HG03342 (cell line): ENCODE results near the gene NPEPPS.

ENCODE experiments used
- ATAC-seq: cut with Tn5 transposase; IDR thresholded peaks from one replicate; pipeline ENCODE4 v1.9.1; 2021; ENCODE audit warnings: mild to moderate bottlenecking, moderate library complexity; ENCODE audit not compliant: unreplicated experiment

Gene NPEPPS

DNA sequence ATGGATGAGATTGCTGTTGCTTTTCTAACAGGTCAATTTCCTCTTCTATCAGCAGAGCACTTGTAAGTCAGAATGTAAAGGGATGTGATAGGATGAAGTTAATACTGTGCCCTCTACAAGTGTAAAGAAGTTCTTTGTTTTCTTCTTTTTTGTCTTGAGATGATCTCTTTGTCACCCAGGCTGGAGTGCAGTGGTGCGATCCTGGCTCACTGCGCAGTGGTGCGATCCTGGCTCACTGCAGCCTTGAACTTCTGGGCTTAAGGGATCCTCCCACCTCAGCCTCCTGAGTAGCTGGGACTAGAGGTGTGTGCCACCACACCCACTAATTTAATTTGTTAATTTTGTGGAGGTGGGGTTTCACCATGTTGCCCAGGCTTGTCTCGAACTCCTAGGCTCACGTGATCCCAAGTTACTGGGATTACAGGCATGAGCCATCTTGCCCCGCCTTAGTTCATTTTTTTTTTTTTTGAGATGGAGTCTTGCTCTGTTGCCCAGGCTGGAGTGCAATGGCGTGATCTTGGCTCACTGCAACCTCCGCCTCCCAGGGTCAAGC lies 97.2 kb downstream of the NPEPPS start:
- ATAC-seq: no peak

DNA sequence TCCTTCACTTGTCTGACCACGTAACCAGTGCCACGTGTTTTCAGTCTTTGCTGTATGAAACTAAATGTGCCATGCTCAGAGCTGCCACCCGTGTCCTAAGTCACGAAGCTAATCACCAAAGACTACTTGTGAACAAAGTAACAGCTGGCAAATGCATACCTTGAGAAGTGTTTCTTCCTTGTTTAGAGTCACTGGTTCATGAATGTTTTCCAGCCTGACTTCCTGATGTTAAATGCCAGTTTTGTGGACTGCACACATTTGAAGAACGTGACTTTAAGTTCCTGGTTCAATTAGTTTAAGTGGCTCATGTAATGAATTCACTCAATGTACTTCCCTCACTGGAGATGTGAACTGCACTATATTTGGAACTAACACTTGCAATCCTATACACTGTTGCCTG lies 98.9 kb downstream of the NPEPPS start:
- ATAC-seq: no peak

DNA sequence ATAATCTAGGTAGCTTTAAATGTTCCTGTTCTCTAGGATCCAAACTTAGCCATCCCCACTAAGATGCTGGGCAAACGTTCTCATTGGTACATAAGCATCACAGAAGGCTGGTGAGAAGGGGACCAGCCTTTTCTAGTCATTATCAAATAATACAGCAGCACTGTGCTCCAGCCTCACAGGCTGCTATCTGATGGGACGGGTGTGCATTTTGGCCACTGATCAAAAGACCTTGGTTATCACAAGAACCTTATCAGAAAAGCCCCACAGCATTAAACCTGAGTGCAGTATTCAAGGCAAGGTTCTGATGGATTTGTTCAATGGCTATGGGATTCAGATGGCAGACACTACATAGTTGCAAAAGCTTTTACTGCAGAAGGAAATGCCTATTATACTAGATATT lies 99.7 kb downstream of the NPEPPS start:
- ATAC-seq: no peak

DNA sequence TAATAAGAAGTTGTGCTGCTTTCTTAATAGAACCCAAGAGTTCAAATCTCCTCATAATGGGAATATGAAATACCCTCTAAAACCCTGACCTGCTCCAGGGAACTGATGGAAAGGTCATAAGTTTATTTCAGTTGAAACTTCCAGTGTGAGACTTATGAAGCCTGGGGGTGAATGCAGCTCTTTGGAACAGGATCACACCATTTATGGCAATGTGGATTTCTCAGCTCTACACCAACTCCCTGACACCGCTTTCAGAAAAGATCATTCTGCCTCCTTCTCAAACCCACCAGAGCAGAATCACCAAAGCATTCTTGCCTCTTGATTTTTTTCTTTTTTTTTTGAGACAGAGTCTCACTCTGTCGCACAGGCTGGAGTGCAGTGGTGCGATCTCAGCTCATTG lies 102.1 kb downstream of the NPEPPS start:
- ATAC-seq: no peak

DNA sequence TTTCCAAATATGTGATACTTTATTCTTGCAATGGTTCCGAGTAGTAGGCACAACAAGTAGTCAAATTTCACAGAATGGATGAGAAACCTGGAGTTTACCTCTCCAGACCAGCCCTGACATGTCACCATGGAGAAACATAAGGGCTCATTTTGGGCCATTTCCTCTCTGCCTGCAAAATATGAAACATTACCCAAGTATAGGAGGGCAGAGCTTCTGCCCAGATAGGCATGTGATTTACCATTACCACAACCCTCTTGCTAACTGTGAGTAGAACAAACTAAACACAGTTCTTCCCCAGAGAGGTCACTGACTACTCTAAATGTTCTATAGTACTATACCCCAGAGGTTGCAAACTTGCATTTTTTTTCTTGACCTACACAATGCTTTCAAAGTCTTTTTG lies 103.1 kb downstream of the NPEPPS start:
- no peak for ATAC-seq

DNA sequence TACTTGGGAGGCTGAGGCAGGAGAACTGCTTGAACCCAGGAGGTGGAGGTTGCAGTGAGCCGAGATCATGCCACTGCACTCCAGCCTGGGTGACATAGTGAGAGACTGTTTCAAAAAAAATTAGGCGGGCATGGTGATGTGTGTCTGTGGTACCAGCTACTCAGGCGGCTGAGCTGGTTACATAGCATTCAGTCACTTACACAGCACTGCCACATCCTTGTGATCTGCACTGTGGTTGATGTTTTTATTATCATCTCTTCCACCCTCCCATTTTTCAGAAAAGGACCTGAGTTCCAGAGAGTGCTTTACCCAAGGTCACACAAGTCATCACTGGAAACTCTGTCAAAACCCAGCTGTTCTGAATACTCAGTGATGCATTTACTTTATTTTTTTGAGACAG lies 104.0 kb downstream of the NPEPPS start:
- no peak for ATAC-seq

DNA sequence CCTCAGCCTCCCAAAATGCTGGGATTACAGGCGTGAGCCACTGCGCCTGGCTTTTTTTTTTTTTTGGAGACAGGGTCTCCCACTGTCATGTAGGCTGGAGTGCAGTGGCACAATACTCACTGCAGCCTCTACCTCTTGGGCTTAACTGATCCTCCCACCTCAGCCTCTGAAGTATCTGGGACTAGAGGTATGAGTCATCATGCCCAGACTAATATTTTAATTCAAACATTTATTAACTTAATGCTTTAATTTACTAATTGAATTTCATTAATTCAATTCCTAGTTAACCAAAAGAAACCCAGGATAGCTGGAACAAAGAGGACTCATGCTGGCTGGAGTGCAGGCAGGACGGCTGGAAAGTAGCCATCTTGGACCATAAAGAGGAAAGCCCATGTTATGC lies 104.8 kb downstream of the NPEPPS start:
- no peak for ATAC-seq

DNA sequence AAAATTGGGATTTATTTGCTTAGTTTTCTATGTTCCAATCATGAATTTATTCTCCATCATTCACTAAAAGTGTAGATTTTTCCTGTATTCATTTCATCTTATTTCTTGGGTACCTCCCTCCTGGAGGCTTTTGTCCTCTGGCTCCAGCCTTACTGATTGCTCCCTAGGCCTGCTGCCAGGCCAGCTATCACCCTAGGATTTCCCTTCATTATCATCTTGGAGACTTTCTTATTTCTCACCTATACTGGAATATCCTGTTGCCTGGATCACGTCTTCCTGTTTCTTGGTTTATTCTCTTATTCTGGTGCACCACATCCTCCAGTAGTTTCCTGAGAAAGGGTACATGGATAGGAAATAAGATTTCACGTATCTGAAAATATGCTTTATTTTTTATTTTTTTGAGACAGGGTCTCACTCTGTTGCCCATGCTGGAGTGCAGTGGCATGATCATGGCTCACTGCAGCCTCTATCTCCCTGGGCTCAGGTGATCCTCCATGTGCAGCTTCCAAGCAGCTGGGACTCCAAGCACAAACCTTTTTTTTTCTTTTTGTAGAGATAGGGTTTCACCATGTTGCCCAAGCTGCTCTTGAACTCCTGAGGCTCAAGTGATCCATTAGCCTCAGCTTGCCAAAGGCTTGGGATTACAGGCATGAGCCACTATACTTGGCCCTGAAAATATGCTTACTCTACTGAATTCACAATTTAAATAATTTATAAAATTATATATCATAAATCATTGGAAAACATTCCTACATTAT lies 105.5 kb downstream of the NPEPPS start:
- no peak for ATAC-seq

DNA sequence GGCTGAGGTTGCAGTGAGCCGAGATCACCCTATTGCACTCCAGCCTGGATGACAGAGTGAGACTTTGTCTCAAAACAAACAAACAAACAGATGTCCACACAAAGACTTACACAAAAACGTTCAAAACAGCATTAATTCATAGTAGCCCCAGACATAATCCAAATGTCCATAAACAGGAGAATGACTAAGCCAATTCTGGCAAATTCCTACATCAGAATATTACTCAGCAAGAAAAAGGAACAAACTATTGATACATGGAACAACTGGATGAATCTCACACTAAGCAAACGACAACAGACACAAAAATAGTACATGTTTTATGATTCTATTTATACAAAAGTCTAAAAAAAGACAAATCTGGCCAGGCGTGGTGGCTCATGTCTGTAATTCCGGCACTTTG lies 108.0 kb downstream of the NPEPPS start:
- no peak for ATAC-seq

DNA sequence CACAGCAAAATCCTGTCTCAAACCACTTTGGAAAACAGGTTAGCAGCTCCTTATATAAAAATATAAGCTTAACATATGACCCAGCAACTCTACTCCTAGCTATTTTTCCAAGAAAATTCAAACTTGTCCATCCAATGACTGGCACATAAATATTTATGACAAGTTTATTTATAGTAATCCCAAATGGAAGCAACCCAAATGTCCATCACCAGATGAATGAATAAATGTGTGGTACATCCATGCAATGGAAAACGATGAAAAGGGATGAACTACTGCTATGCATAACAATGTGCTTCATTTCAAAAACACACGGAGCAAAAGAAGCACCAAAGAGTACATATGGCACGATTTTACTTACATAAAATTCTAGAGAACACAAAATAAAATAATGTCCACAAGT lies 109.2 kb downstream of the NPEPPS start:
- no peak for ATAC-seq

DNA sequence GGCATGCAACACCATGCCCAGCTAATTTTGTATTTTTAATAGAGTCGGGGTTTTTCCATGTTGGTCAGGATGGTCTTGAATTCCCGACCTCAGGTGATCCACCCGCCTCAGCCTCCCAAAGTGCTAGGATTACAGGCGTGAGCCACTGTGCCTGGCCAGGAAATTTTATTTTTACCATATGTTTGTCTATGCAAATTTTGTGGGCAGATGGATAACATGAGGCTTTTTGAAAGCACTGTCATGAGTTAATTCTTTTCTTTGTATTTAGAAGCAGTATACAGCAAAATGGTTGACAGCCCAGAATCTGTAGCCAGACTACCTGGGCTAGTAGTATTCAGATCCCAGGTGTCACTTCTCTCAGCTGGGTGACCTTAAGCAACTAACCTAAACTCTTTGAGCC lies 110.3 kb downstream of the NPEPPS start:
- ATAC-seq: no peak

DNA sequence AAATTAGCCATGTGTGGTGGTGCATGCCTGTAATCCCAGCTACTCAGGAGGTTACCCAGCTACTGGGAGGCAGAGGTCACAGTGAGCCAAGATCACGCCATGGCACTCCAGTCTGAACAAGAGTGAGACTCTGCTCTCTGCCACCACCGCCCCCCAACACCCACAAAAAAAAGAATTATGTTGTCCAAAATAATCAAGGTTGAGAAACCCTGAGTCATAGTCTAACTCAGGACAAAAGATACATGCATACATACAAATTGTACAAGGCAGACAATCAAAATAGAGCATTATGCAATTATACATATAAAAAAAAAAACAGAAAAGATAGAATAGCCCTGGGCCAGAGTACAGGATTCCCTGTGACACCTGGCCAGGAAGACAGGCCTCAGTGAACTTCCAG lies 112.2 kb downstream of the NPEPPS start:
- no peak for ATAC-seq

DNA sequence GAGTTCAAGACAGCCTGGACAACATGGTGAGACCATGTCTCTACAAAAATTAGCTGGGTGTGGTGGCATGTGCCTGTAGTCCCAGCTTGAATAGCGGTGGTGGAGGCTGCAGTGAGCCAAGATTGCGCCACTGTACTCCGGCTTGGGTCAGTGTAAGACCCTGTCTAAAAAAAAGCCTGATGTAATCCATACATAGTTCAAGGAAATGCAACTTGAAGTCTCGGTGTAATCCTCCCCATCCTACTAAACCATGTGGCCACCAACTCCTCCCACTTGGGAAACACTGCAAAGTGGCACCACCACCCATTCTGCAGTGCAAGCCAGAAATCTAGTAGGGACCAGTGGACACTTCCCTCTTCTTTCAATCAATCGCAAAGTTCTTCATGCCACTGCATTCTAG lies 113.4 kb downstream of the NPEPPS start:
- ATAC-seq: no peak

DNA sequence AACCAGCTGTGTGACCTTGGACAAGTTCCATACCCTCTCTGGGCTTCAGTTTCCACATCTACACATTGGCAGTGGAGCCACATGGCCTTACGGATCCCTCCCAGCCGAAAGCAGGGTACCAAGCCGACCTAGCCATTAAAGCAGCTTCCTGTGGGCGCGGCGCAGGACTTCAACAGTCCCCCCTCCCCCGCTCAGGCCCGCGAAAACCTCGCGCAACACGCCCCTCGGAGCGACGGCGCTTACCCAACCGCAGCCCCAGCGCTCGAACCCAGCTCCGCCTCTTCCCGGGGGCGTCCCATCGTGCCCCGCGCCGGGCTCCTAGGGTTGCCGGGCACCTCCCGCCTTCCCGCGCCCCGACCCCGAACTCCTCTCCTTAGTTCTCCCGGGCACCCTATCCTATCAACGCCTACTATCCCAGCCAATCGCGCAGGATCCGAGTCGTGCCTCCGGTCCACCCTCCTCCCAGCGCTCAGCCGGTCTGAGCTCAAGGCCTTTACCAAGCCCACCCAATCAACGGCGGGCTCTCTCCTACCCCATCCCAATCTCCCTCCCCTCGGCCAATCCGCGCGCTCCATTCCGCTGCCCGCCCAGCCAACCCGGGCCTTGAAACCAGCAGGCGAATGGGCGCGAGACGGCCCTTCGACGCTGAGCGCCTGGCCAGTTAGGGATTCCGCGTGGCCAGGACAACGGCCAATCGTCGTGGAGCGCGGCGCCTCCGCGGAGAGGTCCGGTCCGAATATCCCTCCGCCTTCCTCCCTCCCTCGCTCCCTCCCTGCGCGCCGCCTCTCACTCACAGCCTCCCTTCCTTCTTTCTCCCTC lies 118.5 kb downstream of the NPEPPS start, which contains the start of gene KPNB1:
TSS of gene KPNB1 (plus strand) at position 767 of the 819 bp plus-strand sequence. CDS start 326 bp downstream, outside the sequence.
- peak; percentile 85 for ATAC-seq

DNA sequence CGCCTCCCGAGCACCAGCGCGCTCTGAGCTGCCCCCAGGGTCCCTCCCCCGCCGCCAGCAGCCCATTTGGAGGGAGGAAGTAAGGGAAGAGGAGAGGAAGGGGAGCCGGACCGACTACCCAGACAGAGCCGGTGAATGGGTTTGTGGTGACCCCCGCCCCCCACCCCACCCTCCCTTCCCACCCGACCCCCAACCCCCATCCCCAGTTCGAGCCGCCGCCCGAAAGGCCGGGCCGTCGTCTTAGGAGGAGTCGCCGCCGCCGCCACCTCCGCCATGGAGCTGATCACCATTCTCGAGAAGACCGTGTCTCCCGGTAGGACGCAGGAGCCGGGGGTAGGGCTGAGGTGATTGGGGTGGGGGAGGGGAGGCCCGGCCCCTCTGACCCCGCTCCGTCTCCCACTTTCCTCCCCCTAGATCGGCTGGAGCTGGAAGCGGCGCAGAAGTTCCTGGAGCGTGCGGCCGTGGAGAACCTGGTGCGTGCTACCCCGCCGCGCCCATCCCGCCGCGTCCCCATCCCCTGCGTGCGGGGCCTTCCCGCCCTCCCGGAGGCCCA lies 119.1 kb downstream of the NPEPPS start:
- no peak for ATAC-seq

DNA sequence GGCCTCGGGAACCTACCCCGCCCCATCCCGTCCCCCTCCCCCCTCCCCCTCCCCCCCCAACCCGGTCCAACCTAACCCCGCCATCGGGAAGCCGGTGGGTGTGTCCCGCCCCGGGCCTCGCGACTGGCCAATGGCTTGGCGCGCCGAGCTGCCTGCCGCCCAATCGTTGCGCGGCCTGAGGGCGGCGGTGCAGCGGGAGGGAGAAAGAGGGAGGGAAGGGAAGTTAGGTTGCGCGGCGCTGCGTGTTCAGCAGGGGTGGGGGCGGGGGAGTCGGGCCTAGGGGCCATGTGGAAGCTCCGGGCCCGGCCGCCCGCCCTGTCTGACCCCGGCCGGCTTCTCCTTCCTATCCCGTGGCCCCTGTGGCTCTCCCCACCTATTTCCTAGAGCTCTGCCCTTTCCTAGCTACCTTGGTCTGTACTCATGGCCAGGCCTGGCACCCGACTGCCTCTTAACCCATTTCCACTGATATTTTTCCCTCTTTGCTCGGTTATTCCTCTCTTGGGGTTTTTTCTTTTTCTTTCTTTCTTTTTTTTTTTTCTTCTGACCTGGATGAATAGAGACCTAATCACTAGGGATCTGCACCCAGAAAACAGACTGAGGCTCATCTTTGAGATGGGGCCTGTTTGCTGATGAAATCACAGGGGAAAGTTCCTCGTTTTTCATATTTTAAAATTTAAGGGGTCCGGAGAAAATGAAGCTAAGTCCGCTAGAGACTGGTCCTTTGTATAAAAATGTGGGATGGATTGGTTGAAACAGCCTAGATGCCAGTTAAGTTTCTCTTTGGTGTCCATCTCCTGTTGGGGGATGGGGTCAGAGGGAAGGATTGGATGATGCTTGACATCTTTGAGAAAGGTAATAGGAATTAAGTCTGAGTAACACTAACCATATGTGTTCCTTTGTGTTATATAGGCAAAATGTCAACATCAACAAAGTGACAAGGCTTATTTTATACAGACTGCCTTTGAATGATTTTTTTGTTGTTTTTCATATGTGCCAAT lies 119.9 kb downstream of the NPEPPS start:
- peak; percentile 43 for ATAC-seq

DNA sequence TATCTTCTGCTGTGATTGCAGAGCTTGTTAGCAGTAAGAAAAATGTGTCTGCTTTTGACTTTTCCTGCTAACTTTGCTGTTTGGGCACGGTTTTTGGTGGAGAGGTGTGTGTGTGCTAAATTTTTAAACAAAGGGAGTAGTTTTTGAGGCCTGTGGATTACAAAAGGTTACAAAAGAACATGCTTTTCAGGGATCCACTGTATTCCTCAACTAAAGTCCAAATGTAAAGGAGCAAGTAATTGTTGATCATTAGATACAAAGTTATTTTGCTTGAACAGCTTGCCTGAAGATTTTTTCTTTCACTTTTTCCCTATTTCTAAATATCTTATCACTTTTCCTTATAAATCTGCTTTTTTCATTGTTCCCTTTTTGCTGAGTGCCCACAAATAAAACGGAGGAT lies 120.8 kb downstream of the NPEPPS start:
- ATAC-seq: no peak

DNA sequence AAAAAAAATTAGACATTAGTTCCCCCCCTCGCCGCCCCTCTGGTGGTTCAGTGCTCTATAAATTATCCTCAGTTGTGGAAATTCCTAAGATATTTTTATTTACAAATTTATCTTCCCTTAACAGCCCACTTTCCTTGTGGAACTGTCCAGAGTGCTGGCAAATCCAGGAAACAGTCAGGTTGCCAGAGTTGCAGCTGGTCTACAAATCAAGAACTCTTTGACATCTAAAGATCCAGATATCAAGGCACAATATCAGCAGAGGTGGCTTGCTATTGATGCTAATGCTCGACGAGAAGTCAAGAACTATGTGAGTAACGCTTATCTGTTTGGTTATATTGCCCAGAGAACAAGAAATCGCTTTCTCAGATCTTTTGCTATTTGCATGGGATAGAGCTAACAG lies 121.7 kb downstream of the NPEPPS start:
- no peak for ATAC-seq

DNA sequence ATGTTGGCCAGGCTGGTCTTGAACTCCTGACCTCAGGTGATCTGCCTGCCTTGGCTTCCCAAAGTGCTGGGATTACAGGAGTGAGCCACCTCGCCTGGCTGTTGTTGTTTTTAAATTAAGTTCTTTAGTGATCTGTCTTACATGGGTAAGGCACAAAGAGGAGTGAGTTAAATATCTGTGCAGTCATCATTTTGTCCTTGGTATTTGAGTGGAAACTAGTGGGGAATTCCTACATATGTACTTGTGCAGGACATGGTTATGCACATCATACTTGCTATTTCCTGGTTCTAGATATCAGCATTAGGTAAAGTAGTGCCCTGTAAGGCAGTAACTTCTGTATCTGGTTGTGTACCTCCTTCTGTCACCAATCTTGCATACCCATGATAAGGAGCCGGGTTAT lies 122.5 kb downstream of the NPEPPS start:
- no peak for ATAC-seq

DNA sequence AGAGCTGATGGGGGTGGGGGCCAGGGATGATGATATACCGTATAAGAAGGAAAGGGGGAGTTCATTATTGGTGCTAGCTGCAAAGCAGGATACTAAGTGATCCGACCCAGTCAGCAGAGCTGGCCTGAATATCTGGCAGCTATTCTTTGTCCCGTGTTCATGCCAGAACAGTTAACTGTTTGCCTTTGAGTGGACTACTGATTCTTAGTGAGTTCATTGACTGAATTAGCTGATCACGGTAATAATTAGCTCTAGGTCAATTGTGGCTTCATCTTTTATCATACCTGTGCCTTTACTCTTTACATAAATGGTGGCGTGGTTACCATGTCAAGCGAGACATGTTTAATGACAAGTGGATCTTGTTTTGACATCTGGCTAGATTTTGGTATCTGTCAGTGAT lies 124.1 kb downstream of the NPEPPS start:
- no peak for ATAC-seq
